ENCODE results near the gene GPC6. TPM values are rescaled to one million over a fixed set of nuclear protein-coding genes. Genes with fewer than 3 reads are reported as not detected.

The GPC6 gene
- total and polyA plus RNA-seq, 2 donors (not counting 3 experiments of a cell fraction or from before 2014, with no cell fraction given) = 0.01 TPM; not detected in 1

- intact Hi-C loops (cut with micrococcal nuclease) (no loop called here), dilution Hi-C loops (cut with MboI; ENCODE audit: extremely low pct_ligation_motif_present, low sequenced_read_pairs) (no loop called here)
- no peak overlapping the region for H3K27ac ChIP-seq (ENCODE audit: insufficient read depth, low read depth, low read length)
- H4K20me1 ChIP-seq (replicated peaks; ENCODE audit: control insufficient read depth, extremely low read depth, insufficient read depth, low read length) = no peaks in the 10 kb centered on the region
- FAIRE-seq (no peak), DNase-seq (ENCODE audit: low read depth, low spot score) (no peak)
- H3K4me2 ChIP-seq (ENCODE audit: insufficient read depth, low read length) = no peak overlapping the region
- no peaks in the 10 kb centered on the region for H3K36me3 ChIP-seq (ENCODE audit: control insufficient read depth in 2 of 2, extremely low read depth in 1 of 2, insufficient read depth in 2 of 2, low read length in 2 of 2)
- POLR2A ChIA-PET = no interaction called here
- no peaks in the 10 kb centered on the region for H3K9me1 ChIP-seq (replicated peaks; ENCODE audit: control insufficient read depth, extremely low read depth, insufficient read depth, low read length)
- no peak overlapping the region for H3K4me3 ChIP-seq (replicated peaks in 1 of 3; ENCODE audit: insufficient read depth in 1 of 3, low read depth in 1 of 3, low read length in 3 of 3)
- H2AFZ ChIP-seq (ENCODE audit: low read depth, low read length) = no peak overlapping the region
- no peaks in the 10 kb centered on the region for H3K4me1 ChIP-seq (ENCODE audit: control insufficient read depth, extremely low read depth, insufficient read depth, low read length)
- H3K9me3 ChIP-seq (replicated peaks; ENCODE audit: control insufficient read depth, insufficient read depth, low read length) = no peaks in the 10 kb centered on the region
- no peak overlapping the region for H3K9ac ChIP-seq (replicated peaks; ENCODE audit: extremely low read depth, insufficient read depth, low read length)
- no peak for TF ChIP-seq CTCF (IDR thresholded peaks at IDR 0.05; ENCODE audit: extremely low read depth in 1 of 2, insufficient read depth in 1 of 2, low read depth in 1 of 2, low read length in 2 of 2)
- TF ChIP-seq GATA2 (IDR thresholded peaks at IDR 0.05; ENCODE audit: insufficient read depth, insufficient read length, low read depth, low read length) = no peak
- TF ChIP-seq POLR2AphosphoS5 (IDR thresholded peaks at IDR 0.05; ENCODE audit: insufficient read depth, low read depth, low read length) = no peak
- no peak for TF ChIP-seq MYC (IDR thresholded peaks at IDR 0.05; ENCODE audit: low read depth, low read length)
- TF ChIP-seq MAX (IDR thresholded peaks at IDR 0.05; ENCODE audit: insufficient read depth, insufficient read length) = no peak
- no peak for TF ChIP-seq EZH2 (IDR thresholded peaks at IDR 0.05; ENCODE audit: borderline replicate concordance, low read depth, low read length, severe bottlenecking)
- no peak for TF ChIP-seq FOS (IDR thresholded peaks at IDR 0.05; ENCODE audit: borderline replicate concordance, insufficient read depth, low read length)
- TF ChIP-seq POLR2A (IDR thresholded peaks at IDR 0.05; ENCODE audit: low read depth, low read length) = no peak
- no peak for TF ChIP-seq JUN (IDR thresholded peaks at IDR 0.05; ENCODE audit: borderline replicate concordance, insufficient read depth, insufficient read length, low read depth)
- BruUV-seq (replicated peaks) = no TSS peak
- H3K27me3 ChIP-seq (ENCODE audit: control insufficient read depth in 2 of 2, insufficient read depth in 2 of 2, low read length in 2 of 2) = no peaks in the 10 kb centered on the region
- CTCF ChIA-PET = no interaction called here
- H3K79me2 ChIP-seq (ENCODE audit: control insufficient read depth, insufficient read depth, low read length) = no peaks in the 10 kb centered on the region
Measured at GRCh38 chr13:94224670-94225069, 998.1 kb downstream of the GPC6 start.

Data from endothelial cell of umbilical vein (primary cell).